CD4-positive, alpha-beta T cell treated with Interleukin-4 for 1 hour (primary cell): ENCODE measurements around the gene DLG3.
A peak's percentile ranks its signal among the peaks of the same experiment; 100 is the strongest.

ENCODE experiments used
- DNase-seq, 2 donors: peaks; one replicate each; pipeline ENCODE4 v3.0.0-alpha.2; 2020 to 2022

Gene DLG3

DNA sequence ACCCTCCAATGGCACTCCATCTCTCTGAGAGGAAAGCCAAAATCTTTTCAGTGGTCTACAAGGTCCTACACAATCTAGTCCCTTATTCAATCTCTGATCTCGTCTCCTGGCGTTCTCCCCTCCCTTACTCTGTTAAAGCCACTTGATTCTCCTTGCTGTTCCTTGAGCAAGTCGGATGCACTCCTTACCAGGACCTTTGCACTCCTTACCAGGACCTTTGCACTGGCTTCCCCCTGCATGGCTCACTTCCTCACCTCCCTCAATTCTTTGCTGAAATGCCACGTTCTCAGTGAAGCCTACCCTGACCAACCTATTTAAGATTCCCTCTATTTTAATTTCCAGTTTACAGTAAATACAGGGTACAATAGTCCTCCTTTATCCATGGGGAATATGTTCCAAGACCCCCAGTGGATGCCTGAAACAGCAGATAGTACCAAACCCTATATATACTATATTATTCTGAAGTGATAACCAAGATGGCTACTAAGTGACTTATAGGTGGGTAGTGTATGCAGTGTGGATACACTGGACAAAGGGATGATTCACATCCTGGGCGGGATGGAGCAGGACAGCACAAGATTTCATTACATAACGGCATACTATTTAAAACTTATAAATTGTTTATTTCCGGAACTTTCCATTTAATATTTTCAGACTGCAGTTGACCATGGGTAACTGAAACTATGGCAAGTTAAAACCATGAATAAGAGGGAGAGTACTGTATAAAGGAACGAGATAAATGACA, 6.5 kb upstream of the DLG3 start:
- DNase-seq = no peak

DNA sequence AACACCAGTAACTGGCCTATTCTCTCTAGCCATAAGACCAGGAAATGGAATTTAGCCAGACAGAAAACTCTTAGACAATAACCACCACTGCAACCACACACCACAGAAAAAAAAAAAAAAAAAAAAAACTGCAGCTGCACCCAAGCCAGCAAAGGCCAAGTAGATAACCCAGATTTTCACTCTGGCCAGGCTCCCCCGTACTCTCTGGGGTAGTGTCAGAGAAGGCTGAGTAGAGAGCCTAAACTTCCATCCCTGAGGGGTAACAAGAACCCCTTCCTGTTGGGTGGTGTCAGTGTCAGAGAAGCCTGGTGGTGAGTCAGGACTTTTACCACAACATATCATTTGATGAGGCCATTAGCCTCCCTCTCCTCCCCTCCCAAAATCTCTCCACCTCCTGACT, 5.6 kb upstream of the DLG3 start:
- DNase-seq = no peak

DNA sequence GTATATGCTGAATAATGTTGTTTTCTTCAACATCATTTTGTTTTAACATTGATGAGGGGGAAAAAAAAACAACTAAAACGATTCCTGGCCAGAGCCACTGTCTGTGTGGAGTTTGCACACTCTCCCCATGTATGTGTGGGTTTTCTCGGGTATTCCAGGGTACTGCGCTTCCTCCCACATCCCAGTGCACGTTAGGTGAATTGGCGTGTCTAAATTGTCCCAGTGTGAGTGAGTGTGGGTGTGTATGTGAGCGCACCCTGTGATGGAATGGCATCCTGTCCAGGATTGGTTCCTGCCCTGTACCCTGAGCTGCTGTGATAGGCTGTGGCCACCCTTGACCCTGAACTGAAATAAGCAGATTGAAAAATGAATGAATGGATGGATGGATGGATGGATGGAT, 2.4 kb upstream of the DLG3 start:
- no peak for DNase-seq

DNA sequence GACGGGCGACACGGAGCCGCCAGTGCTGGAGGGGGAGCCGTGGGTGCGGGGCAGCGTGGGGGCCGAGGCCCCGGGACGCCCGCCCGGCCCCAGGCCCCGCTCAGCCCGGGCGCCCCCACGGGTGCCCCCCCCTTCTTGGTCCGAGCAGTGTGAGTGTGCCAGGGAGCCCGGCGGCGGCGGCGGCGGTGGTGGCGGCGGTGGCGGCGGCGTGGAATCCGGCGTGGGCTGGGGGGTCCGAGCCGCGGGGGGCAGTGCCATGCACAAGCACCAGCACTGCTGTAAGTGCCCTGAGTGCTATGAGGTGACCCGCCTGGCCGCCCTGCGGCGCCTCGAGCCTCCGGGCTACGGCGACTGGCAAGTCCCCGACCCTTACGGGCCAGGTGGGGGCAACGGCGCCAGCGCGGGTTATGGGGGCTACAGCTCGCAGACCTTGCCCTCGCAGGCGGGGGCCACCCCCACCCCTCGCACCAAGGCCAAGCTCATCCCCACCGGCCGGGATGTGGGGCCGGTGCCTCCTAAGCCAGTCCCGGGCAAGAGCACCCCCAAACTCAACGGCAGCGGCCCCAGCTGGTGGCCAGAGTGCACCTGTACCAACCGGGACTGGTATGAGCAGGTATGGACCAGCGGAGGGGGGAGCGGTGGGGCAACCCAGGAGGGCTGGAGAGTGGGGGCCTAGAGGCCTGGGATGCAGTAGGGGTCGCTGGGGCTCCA, 466 bp downstream of the DLG3 start:
- DNase-seq = no peak

DNA sequence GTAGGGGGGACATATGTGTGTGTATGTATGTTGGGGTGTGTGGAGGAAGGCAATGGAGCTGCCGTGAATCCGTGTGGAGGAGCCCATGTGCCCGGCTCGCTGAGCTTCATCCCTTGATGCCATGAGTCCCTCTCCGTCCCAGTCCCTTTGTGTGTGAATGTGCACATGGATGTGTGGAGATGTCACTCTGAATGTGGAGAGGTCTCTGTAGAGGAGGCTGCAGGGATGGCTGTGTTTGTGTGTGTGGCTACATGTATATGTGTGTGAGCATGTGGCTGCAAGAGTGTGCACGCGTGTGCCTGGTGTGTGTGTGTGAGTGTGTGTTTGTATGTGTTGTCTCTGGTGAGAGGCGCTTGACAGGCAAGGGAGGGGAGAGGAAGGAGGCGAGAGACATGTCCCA, 1.3 kb downstream of the DLG3 start:
- no peak for DNase-seq

DNA sequence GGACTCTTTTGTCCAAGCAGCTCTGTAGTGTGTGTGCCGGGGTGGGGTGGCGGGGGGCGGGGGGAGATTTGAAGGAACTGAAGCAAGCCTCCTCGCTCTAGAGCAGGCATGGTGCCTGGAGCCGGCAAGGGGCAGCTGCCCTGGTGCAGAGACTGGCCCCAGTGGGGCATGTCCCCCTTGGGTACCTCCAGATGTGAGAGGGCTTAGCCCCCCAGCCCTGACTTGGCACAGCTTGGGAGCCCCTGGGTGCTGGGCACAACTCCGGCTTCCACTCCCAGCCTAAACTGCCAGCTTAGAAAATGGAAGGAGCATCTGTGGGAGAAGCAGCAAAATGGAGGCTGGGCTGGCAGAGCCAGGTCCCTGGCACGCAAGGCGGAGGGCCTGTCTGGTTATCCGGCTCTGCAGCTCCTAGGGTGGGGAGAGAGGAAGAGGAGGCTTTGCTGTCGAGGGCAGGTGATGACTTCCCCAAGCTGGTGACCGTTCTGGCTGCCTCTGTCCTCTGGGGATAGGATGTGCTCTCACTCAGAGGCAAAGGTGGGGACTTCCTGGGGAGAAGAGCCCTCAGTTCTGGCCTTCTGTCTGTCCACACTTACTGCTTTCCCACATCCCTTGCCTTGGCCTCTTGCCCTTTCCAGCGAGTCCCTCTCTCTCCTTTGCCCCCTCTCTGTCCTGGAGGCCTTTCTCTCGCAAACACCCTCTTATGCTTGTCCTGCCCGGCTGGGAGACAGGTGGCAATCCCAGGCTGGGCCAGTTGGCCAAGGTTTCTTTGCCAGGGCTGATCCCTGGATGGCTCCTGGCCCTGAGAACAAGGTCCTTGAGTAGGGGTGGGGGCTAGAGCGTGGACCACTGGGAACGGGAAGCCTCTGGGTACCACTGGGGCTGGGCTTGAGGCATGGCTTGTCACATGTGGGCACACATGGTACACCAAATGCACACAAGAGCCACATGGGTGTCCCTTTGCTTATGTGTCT, 2.0 kb downstream of the DLG3 start:
- DNase-seq = no peak

DNA sequence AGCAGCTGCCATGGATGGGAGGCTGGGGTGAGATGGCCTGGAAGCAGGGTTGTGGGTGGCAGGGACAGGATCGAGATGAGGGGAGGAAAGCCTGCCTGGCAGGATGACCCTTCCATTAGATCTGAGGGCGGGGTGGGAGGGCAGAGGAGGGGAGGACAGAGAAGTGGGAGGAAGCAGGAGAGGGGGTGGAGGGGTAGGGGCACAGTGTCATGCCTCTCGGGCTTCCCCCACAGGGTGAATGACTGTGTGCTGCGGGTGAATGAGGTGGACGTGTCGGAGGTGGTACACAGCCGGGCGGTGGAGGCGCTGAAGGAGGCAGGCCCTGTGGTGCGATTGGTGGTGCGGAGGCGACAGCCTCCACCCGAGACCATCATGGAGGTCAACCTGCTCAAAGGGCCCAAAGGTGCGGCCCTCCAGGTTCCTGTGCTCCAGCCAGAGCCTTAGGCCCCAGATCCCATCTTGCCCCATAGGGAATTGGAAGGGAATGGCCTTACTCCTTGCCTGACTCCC, 4.9 kb downstream of the DLG3 start:
- no peak for DNase-seq

DNA sequence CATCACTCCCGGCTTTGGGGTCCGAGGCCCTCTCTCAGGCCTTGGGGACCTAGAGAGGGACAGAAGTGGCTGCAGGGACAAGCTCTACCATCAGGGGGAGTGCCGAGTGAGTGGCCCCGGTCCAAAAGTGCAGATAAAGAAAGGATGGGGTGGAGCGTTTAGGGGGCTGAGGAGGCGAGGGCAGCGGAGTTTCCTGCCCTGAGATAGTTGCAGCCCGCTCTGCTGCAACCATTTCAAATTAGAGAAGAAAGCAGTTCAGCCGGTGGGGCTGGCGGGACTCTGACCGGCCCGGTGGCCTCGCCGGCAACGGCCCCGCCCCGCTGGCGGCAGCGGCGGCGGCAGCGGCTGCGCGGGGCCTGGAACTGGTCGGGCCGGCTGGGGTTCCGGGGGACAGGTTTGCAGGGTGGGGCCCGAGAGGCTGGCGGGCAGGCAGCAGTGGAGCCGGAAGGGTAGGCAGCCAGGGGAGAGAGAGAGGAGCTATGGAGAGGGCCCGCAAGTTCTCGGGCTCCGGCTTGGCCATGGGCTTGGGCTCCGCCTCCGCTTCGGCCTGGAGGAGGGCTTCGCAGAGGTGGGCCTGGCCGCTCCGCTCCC, 7.6 kb downstream of the DLG3 start:
- peak; percentile 58 to 67 for DNase-seq

DNA sequence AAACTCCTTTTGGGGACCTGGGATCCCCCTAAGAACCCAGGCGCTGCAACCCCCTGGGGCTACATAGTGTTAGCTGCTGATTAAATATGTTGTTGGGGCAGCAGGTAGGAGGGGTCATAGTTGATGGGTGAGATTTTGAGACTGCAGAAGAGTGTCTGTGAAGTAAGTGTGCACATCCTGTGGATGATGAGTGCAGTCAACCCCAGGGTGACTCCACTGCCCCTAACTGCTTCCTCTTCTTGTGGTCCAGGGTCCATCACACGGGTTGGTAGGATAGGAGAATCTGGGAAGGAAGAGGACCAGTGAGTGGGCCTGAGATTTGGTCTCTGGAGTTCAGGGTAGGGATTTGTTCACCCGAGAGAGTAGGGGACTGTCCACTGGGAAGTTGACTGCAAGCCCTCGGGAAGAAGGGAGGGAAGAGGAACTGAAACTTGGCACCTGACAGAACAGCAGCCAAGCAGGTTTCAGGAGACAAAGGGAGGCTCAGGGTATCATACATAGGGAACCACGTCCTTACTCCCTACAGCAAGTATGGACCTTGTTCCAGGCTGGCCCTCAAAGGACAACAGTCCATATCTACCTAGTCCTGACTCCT, 8.5 kb downstream of the DLG3 start:
- no peak for DNase-seq

DNA sequence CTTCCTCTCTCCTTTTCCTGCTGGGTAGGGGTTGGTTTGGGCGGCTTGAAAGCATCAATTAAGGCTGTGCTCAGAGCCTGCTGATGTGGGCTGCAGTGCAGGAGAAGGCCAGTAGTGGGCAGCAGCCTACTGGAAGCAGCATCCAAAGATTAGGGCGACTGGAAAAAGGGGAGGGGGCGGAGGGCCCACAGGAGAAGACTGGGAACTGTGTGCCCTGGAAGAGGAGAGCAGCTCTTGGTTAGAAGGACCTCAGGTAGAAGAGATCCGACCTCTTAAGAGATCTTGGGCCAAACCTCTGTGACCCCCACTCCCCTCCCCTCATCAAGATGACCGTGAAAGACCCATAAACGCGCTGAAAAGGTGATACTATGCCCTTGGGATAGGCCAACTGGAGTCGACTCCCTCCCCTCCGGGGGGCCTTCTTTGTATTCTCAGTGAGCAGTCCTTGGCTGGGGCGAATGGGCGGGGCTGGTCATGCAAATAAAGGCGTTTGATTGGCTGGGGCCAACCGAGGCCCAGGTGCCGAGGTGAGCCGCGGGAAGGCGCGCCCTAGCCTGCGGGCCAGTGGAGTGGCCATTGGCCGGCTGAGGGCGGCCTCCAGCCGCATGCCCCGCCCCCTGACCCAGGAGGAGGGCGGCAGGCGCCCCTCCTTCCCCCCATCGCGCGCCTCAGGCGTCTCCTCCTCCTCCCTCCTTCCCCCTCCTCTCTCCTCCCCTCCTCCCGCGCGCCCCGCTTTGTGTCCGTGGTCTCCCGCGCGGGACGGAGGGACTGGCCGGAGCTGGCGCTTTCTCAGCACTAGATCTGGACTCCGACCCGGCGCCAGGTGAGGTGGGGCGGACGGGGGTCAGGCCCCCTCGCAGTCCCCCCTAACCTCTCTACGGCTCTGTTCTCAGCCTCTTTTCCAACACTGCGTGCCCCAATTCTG, 10.1 kb downstream of the DLG3 start:
- DNase-seq = peak; percentile 73 to 85

DNA sequence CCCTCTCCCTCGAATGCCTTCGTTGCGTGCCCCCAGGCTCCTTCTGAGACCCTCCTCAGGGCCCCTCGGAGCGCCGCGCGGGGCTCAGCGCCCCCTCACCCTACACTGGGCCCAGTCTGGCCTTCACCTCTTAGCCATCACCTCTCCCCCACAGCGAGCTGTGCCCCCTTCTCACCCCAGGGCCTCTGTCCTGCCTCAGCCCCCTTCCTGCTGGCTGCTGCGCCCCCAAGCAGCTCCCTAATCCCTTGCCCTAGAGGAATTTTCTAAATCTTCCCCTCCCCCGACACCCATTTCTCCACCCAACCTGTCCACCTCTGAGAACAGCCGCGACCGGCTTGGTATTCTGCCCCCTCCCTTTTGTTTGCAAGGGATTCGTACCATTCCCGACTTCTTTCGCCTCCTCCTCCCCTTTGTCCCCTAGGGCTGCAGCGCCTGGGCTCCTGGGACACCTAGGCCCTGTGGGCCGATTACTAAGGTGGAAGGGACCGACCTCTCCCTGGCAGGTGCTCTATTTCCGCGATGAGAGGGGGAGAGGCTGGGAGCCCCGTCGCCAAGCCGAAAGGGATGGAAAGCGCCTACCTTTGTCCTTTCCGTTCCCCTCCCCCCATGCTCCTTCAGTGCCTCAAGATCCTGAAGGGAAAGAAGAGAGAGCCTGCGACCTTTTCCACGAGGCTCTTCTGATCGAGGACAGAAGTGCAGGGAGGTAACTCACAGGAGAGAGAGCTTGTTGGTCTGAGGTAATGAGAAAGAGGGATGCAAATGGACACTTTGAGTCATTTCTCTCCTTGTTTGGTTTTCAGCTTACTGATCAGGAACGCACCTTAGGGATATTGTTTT, 10.9 kb downstream of the DLG3 start:
- no peak for DNase-seq

DNA sequence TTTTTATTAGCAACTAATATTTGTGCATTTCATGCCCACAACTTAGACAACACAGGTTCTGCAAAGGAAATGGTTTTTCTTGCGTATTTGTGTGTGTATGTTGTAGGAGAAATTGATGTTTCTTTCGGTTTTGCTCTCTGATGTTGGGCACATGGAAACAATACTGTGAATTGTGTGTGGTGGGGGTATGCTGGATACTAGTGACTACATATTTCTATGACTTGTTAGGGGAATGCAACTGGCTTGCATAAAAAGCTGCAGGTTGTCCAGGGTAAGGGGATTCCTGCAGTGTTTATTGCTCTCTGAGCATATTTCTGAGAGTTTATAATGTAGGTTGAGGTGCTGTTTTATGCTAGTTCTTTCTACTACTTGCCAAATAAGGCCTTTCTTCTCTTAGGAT, 11.6 kb downstream of the DLG3 start:
- DNase-seq = peak in 1 of 2 donors; percentile 38

DNA sequence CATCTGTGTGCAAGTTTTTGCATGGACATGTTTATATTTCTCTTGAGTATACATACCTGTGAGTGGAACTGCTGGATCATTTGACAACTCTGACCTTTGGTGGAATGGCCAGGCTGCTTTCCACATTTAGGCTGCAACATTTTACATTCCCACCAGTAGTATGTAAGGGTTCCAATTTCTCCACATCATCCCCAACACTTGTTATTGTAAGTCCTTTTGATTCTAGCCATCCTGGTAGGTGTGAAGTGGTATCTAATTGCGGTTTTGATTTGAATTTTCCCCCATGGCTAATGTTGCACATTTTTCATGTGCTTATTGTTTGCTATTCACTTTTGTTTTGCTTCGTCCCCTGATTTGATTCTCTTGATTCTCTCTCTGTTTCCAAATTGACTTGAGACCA, 16.4 kb downstream of the DLG3 start:
- DNase-seq = no peak

DNA sequence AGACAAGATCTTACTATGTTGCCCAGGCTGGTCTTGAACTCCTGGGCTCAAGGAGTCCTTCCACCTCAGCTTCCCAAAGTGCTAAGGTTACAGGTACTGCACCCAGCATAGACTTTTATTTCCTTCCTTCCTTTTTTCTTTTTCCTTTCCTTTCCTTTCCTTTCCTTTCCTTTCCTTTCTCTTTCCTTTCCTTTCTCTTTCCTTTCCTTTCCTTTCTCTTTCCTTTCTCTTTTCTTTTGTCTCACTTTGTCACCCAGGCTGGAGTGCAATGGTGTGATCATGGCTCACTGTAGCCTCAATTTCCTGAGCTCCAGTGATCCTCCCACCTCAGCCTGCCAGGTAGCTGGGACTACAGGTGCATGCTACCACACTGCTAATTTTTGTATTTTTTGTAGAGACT, 19.4 kb downstream of the DLG3 start:
- DNase-seq = no peak

DNA sequence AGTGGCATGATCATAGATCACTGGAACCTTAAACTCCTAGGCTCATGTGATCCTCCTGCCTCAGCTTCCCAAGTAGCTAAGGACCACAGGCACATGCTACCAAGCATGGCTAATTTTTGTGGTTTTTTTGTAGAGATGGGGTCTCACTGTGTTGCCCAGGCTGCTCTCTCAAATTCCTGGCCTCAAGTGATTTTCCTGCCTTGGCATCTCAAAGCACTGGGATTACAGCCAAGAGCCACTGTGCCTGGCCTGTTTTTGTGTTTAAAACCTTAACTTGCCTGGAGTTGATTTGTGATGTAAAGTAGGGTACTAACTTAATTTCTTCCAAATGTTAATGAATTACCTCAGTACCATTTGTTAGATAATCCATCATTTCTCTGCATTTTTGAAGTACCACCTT, 22.3 kb downstream of the DLG3 start:
- DNase-seq = no peak

DNA sequence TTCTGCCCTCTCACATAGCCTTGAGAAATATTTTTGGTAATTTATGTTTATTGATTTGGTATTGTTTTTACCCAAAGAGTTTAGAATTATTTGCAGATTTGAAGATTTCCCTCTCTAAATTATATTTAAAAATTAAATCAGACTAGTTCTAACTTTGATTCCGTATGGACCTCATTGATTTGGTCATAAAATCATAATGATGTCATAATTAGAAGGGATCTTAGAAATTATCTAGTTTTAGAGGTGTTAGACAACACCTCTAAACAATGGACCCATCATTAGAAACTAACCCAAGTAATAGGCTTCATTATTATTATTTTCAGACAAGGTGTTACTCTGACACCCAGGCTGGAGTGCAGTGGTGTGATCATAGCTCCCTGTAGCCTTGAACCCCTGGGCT, 24.1 kb downstream of the DLG3 start:
- DNase-seq = no peak

DNA sequence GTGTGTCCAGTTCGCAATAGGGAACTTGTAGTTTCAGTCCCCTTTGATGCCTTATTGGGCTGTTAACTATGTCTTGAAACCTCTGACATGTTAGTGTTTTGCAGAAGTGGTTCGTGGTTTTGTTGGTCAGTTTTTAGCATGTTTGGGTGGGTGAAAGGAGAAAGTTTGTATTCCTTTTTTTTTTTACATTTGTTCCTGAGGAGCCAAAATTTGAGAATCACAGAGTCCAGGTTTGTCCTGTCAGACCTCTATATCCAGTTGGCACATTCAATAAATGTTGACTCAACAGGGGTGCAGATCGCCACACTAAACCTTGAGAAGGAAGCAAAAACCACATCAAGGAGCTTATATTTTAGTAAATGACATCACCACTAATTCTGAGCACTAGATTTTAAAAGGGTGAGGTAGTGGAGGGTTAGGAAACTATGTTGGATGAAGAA, 26.2 kb downstream of the DLG3 start:
- DNase-seq = peak in 1 of 2 donors; percentile 28

DNA sequence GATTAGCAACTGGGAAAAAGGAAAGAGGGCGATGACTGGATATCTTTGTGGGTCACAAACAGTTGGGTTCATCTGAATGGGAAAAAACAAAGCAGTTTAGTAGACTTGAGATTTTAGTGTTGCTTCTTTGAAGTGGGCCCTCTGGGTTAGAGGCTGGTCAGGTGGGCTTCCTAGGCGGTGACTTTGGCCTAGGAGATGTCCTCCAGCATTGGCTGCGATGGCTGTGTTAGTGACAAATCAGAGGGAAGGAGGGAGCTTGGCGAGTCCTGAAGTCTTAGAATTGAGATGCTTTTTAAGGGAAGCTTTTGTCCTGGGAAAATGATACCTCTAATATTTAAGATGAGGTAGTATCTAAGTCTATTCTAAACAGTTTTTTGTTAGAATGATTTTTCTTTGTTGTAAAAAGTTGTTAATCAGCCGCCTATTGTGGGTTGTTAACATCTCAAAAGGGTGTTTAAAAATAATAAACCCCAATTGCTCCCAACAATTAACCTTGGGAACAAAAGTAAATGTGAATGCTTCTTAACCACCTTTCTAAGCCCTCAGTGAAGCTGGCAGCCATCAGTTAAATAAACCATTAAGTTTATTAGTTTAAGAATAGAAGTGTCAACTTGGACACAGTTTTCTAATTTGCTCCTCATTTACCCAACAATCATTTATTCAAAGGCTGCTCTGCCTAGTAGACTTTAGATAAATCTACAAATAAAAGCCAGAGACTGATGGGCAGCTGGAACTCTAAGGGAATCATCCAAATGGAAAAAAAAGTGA, 31.7 kb downstream of the DLG3 start:
- no peak for DNase-seq

DNA sequence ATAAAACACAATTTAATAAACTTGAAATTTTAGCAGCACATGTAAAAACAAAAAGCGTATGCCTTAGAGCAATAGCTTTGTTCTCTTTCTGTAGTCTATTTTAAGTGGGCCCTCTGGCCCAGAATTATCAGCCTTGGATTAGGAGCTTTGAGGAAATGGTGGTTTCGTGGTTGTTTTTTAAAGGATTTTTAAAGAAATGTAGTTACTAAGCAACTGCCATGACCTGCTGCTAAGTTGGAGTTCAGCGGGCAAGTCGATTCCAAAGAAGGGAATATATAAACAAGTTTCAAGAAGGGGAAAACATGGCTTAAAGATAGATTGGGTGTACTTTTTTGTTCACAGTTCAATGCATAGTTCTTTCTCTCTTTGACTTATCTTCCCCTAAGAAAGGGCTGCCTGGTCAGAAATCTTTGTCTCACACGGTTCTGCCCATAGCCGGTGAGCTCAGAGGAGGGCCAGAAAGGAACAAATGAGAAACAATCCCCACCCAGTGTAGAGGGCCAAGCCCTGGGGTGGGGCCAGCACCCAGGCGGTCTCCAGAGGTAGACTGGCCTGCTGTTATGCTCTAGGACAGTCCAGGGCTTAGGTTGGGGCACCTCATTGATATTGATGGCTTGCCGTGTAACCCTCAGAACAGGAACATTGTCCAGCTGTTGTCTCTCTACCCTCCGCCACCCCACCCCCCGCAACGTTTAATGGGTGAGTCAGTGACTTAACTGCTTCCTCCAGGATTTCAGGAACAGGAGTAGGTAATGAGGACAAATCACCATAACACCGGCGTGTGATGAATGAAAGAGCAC, 32.5 kb downstream of the DLG3 start:
- DNase-seq = no peak
